HG02798 (cell line): ENCODE measurements around the gene NLRP7.

Experiments used
- ATAC-seq: cut with Tn5 transposase; IDR thresholded peaks from one replicate; pipeline ENCODE4 v1.9.1; 2021; ENCODE audit warnings: mild to moderate bottlenecking; ENCODE audit not compliant: unreplicated experiment, poor library complexity

Gene NLRP7

GRCh38 chr19:54881884-54882283 is 65.4 kb downstream of the NLRP7 start:
- no peak for ATAC-seq

DNA sequence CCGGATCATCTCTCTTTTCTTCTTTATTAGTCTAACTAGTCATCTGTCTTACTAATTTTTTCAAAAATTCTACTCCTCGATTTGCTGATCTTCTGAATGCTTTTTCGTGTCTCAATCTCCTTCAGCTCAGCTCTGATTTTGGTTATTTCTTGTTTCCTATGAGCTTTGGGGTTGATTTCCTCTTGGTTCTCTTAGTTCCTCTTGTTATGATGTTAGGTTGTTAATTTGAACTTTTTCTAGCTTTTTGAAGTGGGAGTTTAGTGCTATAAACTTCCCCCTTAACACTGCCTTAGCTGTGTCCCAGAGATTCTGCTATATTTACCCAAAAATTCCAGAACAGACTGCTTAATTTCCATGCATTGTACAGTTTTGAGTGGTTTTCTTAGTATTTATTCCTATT is 69.9 kb downstream of the NLRP7 start:
- ATAC-seq = no peak

DNA sequence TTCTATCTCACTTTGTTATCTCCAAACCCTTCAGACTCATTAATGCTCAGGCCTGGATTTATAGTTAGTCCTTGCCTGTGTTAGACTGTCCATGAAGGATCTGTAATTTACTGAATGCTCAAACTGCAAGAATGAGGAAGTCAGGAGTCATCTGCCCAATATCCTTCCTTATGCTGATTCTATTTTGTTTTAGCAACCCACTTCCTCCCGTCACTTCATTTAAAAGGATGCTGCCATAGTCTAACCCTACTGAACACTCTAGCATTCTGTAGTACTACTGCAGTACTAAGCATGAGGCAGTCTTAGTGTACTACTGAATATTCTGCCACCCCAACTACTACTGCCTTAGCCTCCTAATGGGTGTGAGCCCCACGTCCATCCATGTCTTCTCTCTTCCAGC is 71.8 kb downstream of the NLRP7 start:
- ATAC-seq = no peak

GRCh38 chr19:54873990-54874389 is 73.3 kb downstream of the NLRP7 start, which contains the start of gene FCAR:
Gene FCAR (plus strand): TSS chr19:54874235. CDS start chr19:54874290, 55 bp downstream.
- no peak for ATAC-seq
